NCI-H1930 (cell line): ENCODE data around the gene HCN2.

Source experiments
- DNase-seq, 2 experiments: peaks; one replicate each; lab custom pipeline; 2025; lab: John Stamatoyannopoulos, UW

Gene HCN2

GRCh38 chr19:571566-571974 lies 18.1 kb upstream of the HCN2 start:
- no peak for DNase-seq

DNA sequence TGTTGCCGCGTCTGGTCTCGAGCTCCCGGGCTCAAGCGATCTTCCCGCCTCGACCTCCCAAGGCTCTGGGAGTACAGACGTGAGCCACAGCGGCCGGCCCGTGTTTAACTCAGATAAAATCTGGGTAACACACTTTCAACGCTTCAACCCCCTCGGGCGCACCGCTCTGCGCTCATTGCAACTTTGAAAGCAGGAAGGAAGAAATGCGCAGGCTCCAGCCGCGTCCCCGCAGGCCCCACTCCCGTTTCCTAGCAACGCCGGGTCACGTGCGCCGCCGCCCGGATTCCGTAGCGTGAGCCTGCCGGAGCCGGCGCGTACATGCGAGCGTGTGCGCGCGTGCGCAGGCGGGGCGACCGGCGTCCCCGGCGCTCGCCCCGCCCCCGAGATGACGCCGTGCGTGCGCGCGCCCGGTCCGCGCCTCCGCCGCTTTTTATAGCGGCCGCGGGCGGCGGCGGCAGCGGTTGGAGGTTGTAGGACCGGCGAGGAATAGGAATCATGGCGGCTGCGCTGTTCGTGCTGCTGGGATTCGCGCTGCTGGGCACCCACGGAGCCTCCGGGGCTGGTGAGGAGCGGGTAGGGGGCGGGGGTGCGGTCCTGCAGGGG lies 17.4 kb upstream of the HCN2 start, which contains the start of gene BSG:
TSS of gene BSG (plus strand) at position 457 of the 603 bp plus-strand sequence. CDS start at position 496, 39 bp downstream.
- peak; percentile 84 to 94 for DNase-seq

GRCh38 chr19:572743-573518 lies 16.8 kb upstream of the HCN2 start:
- no peak for DNase-seq

DNA sequence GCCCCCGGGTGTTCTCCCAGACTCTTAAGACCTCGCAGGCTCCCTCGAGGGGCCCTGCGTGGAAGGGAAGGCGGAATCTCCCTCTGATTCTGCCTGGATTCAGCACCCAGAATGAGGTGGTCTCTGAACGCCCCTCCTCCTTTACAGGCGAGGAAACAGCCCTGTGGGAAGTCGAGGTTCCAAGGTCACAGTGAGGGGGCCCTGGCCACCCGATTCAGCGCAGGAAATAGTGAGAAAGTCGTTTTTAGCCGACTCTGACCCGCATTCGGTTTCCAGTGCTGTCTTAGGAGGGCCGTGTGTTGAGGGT lies 16.2 kb upstream of the HCN2 start:
- no peak for DNase-seq

GRCh38 chr19:574658-575526 lies 14.8 kb upstream of the HCN2 start:
- no peak for DNase-seq

GRCh38 chr19:575527-576506 lies 13.9 kb upstream of the HCN2 start:
- DNase-seq = no peak

GRCh38 chr19:576768-577438 lies 12.8 kb upstream of the HCN2 start:
- DNase-seq = no peak

GRCh38 chr19:577439-578392 lies 12.0 kb upstream of the HCN2 start:
- no peak for DNase-seq

GRCh38 chr19:579111-579841 lies 10.4 kb upstream of the HCN2 start:
- DNase-seq = no peak

- DNase-seq = no peak
Measured at GRCh38 chr19:579842-580155, 9.9 kb upstream of the HCN2 start.

GRCh38 chr19:580274-580835 lies 9.3 kb upstream of the HCN2 start:
- no peak for DNase-seq

DNA sequence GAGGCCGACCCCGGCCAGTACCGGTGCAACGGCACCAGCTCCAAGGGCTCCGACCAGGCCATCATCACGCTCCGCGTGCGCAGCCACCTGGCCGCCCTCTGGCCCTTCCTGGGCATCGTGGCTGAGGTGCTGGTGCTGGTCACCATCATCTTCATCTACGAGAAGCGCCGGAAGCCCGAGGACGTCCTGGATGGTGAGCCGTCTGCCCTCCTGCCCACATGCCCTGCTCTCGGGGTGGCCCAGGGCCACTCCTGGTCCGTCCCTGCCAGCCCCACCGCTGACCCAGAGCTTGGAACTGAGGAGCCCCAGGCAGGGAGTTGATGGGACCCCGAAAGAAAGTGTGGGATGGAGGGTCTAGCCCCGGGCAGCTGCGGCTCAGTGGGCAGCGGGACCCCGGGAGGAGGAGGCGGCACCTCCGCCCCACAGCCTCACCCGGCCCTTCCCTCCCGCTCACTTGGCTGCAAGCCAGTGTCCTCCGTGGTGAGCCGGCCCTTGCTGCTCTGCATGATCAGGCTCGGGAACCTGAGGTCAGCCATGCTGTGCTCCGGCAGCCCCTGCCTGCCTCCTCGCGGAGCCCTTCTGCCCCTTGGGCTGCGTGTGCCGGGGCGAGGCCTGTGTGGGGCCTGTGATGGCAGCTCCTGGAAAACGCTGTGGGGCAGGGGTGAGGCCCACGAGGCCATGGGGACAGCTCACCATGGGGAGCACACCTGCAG lies 8.1 kb upstream of the HCN2 start:
- no peak for DNase-seq

- DNase-seq = no peak
Measured at GRCh38 chr19:582497-583197, 7.0 kb upstream of the HCN2 start.

- DNase-seq = no peak
Measured at GRCh38 chr19:583198-583967, 6.3 kb upstream of the HCN2 start.

DNA sequence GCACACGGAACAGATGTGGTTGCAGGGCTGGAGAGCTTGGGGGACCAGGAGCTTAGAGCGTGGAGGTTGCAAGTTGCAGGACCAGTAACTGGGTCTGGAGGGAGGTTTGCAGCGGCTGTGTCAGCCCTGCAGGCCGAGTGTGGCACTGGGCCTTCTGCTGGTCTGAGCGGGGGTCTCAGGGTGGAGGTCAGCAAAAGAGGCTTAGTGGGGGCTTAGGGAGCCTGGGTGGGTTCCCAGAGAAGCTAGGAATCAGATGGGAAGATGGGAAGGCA lies 5.8 kb upstream of the HCN2 start:
- no peak for DNase-seq

DNA sequence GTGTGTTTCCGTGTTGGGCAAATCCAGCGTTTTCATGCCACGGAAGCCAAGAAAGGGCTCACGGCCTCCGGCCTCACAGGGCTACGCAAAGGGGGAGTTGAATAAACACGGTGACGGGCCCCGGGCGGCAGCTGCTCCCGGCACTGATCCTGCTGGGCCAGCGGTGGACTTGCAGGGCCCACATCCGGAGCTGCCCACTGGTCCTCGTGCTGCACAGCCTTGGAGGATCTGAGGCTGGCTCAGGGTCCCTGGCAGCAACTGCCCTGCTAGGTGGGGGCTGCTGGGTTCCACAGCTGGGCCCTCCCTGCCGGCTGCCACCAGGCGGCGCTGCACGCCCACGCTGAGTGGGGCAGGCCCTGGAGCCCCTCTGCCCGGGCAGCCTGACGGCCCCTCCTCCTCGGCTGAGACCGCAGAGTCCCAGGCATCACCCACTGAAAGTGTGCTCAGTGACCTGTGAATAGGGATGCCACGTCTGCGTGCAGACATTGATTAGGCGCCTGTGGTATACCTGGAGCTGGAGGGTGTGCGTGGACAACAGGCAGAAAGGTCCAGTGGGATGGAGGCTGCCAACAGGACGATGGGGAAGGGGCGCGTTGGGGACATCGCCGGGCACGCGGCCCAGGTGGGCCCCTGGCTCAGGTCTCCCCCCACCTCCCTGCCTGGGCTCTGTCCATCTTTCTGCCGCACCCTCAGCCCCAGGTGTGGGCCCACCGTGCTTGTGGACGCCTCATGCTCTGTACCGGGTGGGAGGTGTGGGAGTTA lies 5.3 kb upstream of the HCN2 start:
- DNase-seq = peak in 1 of 2 experiments; percentile 34
